Activated T-cell treated with anti-CD3 and anti-CD28 coated beads for 1 hour (primary cell): ENCODE data around the gene ANKH.
"Not testable (repeated sequence)": the region's sequence is repeated elsewhere in the genome, so short reads cannot be mapped to it uniquely, and the experiment has no call there.

Experiments
- DNase-seq: peaks from one replicate; pipeline ENCODE4 v3.0.0-alpha.2; 2020; ENCODE audit warnings: low read depth

ANKH gene

DNA sequence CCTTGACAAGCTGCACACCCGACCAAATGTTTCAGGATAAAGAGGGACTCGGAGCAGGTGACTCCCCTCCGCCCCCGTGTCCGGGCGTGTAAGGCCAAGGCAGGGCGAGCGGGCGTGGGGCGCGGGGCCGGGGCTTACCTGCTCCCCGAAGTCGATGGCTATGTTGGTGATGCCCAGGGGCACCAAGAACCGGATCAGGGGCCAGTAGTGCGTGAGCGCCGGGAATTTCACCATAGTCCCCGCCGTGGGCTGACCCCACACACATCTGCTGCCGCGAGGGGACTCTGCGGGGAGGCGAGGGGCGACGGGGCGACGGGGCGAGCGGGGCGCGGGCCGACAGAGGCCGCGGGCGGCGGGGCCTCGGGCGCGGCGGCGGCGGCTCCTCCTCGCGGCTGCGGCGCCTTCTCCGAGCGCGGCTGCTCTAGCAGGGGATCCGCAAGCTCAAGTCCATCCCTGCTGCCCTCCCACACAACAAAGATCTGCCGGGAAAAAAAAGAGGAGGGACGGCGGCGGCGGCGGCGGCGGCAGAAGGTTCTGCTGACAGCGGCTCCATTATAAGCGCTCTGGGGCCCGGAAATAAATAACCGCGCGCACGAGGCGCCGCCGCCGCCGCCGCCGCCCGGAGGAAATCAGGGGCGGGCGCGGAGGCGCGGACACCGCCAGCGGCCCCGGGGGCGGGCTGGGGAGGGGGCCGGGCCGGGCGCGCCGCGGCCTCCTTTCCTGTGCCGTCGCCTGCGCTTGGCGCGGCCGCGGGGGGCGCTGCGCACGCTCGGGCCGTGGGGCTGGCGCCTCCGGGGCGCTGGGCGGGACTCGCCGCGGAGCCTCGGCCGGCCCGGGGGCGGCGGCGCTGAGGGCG is at the start of gene ANKH:
Gene ANKH, minus strand, starts transcription at position 565 of the 856 bp plus-strand sequence. Its CDS starts 331 bp downstream, at position 234.
- peak; percentile 73 for DNase-seq

GRCh38 chr5:14920121-14920520 is 48.5 kb upstream of the ANKH start:
- DNase-seq = no peak

- not testable (repeated sequence) for DNase-seq
These were observed 47.5 kb upstream of the ANKH start for GRCh38 chr5:14919106-14919505.

GRCh38 chr5:14917719-14918118 is 46.1 kb upstream of the ANKH start:
- DNase-seq = no peak

- no peak for DNase-seq
These were observed 43.8 kb upstream of the ANKH start for GRCh38 chr5:14915291-14915952.

DNA sequence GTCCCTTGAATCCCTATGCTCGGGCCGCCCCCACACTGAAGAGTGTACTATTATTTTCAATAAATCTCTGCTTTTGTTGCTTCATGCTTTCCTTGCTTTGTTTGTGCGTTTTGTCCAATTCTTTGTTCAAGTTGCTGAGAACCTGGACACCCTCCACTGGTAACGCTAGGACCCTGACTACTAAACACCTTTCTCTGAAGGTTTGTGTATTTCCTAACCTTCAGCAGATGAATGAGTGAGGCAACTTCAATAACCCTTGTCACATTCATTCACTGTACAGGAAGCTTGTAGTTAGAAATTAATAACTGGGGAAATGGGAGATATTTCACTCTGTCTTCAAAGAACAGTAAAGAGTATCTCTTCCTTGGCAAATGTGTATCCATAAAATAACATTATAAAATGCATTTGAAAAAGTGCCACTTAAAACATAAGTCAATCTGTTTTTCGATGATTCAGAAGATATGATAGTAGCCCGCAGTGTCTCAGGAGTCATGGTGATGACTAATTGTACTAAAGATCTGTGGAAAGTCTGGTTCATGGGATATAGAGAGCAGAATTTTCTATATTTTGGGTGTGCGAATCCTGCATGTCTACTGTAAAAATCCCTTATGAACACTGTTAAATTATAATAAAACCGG is 43.2 kb upstream of the ANKH start:
- no peak for DNase-seq

- no peak for DNase-seq
These were observed 42.6 kb upstream of the ANKH start for GRCh38 chr5:14914193-14914592.

DNA sequence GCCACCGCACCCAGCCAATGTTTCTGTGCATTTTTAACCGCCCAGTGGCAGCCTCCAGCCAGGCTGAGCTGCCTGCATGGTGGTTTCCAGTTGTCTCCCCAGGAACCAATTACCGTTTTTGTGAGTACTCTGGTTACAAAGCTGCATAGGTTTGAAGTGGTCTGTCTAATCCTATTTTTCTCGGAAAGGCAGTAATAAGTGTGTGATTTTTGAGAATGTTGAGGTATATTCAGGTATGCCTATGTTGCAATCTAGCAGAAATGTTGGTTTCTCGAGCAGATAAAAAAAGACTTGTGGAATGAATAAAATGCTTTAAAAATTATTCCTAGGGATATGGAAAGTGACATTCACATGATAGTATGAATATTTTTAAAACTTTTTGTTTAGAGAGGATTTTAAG is 41.5 kb upstream of the ANKH start:
- no peak for DNase-seq

DNA sequence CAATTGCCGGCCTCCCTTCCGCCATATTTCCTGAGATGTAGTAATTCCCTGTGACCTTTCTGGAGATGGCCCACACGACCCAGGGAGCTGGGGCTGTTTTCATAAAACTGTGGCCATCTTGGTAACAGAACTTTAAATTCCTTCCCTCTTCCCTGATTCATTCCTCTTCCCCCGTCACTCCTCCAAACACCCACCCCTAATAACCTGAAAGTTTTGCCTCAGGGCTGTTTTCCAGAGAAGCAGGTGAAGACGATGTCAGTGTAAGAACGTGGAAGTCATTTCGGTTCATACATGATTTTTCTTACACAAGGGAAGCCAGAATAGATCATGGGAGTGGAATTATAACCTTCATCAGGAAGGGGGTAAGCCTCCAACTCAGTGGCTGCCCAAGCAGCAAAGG is 40.6 kb upstream of the ANKH start:
- DNase-seq = no peak

- no peak for DNase-seq
These were observed 37.8 kb upstream of the ANKH start for GRCh38 chr5:14909369-14909768.

DNA sequence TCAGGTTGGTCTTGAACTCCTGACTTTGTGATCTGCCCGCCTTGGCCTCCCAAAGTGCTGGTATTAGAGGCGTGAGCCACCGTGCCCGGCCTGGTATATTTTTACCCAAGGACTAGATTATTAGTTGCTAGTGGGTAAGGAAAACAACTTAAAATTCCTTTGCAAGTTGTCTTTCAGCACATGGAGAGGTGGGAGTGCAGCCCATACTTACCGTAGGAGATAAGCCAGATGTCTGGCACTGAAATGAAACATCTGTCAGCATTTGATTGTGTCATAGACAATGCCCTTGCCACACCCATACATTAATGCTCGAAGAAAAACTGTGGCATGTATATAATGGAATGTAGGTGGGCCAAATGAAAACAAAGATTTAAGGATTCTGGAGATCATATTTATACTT is 36.6 kb upstream of the ANKH start:
- no peak for DNase-seq

DNA sequence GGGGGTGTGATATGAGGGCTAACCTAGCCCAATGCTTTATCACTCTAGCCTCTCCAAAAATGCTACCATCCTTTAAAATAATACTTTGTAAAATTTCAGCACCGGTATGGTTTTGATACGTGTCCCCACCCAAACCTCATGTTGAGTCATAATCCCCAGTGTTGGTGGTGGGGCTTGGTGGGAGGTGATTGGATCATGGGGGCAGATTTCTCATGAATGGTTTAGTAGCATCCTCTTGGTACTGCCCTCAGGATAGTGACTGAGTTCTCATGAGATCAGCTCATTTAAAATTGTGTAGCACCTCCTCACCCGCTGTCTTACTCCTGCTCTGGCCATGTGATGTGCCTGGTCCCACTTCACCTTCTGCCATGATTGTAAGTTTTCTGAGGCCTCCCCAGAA is 35.0 kb upstream of the ANKH start:
- no peak for DNase-seq

GRCh38 chr5:14902826-14903560 is 31.4 kb upstream of the ANKH start:
- DNase-seq = no peak

GRCh38 chr5:14901462-14902051 is 30.0 kb upstream of the ANKH start:
- DNase-seq = no peak

GRCh38 chr5:14900693-14901461 is 29.3 kb upstream of the ANKH start:
- no peak for DNase-seq

DNA sequence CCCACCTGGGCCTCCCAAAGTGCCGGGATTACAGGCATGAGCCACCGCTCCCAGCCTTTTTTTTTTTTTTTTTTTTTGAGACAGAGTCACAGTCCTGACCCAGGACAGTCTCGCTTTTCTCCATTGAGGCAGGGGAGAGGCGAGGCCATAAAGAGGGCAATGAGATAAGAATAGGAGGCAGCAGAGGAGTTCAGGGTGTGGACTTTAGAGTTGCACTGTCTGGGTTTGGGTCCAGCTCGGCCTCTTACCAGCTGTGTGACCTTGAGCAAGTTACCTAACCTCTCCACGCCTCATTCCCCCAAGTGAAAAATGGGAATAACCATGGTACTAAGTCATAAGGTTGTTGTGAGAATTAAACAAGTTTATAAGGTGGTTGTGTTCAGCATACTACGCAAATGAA is 24.6 kb upstream of the ANKH start:
- DNase-seq = no peak

GRCh38 chr5:14895301-14895700 is 23.7 kb upstream of the ANKH start:
- no peak for DNase-seq

DNA sequence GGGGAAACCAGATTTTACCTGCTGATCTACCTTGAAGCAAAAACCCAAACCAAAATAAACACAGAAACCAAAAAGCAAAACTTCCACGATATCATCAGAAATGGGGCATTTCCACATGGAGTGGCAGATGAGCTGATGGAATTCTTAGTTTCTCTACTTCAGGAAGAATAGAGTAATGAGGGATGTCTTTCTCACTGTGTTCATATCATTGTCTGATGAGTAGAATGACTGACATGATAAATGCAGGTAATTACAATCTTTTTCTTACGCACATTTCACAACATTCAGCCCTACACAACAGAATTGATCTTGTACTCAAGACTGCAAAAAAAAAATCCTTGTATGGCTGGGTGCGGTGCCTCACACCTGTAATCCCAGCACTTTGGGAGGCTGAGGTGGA is 23.2 kb upstream of the ANKH start:
- DNase-seq = no peak

GRCh38 chr5:14893381-14893780 is 21.8 kb upstream of the ANKH start:
- no peak for DNase-seq

DNA sequence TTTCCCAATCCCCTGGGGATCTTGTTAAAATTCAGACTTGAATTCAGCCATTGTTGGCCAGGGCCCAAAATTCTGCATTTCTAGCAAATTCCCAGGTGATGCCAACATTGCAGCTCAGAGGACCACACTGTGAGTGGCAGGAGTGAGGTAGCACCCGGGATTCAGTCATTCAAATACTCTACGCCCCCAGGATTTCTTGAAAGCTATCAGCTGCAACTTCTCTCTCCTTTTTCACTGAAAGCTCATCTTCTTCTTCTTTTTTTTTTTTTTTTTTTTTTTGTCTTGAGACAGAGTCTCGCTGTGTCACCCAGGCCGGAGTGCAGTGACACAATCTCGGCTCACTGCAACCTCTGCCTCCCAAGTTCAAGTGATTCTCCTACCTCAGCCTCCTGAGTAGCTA is 19.3 kb upstream of the ANKH start:
- DNase-seq = no peak

DNA sequence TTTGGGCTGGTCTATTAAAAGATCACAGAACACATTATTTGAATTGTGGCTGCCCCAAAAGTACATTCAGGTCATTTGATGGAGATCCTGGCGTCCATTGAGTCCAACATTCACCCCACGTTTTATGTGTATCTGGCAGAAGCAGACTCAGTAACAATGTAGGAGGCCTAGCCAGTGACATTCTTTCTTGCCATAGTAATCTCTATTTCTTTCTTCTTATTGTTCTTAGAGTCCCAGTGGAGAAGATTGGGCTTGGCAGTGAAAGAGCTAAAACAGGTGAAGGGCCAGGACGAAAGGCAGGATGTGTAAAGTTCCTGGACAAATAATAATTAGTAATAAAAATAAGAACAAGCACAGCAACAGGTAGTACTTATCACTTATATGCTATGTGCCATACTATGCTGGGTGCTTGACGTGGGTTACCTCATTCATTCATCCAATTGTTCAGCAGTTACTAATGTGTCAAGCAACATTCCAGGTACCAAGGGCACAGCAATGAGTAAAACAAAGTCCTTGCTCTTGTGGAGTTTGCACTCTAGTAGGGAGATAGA is 12.6 kb upstream of the ANKH start:
- no peak for DNase-seq
